Stimulated activated naive B cell treated with anti-CD40 and anti-IgM and Interleukin-4, amounts not matched to agents 10 μg/mL and 1 μg/mL and 100 μg/mL, for 72 hours (primary cell): Measurements from ENCODE around the gene IQCN.

Experiments
- ATAC-seq, 2 donors: fragments of 150-1000 bp; cut with Tn5 transposase; replicated peaks; 2 replicates each; pipeline ENCODE4 v1.10.0; 2021; ENCODE audit warnings: moderate library complexity in 1 of 2
- DNase-seq: peaks from one replicate; pipeline ENCODE4 v3.0.0; 2021
- H3K27ac Mint-ChIP-seq: one replicate; pipeline ENCODE4 v1.8.0; 2022; ENCODE audit warnings: mild to moderate bottlenecking, mixed read lengths
- H3K27me3 Mint-ChIP-seq, 2 donors: one replicate each; pipeline ENCODE4 v1.8.0; 2022; ENCODE audit warnings: mixed read lengths in 2 of 2
- H3K36me3 Mint-ChIP-seq, 2 donors: one replicate each; pipeline ENCODE4 v1.8.0; 2022; ENCODE audit warnings: mixed read lengths in 2 of 2, mild to moderate bottlenecking in 1 of 2
- H3K4me1 Mint-ChIP-seq, 2 donors: one replicate each; pipeline ENCODE4 v1.8.0; 2022; ENCODE audit warnings: mixed read lengths in 2 of 2, mild to moderate bottlenecking in 1 of 2
- H3K4me3 Mint-ChIP-seq, 2 donors: one replicate each; pipeline ENCODE4 v1.8.0; 2022; ENCODE audit warnings: mild to moderate bottlenecking in 2 of 2, mixed read lengths in 2 of 2, moderate library complexity in 1 of 2
- H3K9me3 Mint-ChIP-seq, 2 donors: one replicate each; pipeline ENCODE4 v1.8.0; 2022; ENCODE audit warnings: mixed read lengths in 2 of 2, mild to moderate bottlenecking in 1 of 2

IQCN gene

DNA sequence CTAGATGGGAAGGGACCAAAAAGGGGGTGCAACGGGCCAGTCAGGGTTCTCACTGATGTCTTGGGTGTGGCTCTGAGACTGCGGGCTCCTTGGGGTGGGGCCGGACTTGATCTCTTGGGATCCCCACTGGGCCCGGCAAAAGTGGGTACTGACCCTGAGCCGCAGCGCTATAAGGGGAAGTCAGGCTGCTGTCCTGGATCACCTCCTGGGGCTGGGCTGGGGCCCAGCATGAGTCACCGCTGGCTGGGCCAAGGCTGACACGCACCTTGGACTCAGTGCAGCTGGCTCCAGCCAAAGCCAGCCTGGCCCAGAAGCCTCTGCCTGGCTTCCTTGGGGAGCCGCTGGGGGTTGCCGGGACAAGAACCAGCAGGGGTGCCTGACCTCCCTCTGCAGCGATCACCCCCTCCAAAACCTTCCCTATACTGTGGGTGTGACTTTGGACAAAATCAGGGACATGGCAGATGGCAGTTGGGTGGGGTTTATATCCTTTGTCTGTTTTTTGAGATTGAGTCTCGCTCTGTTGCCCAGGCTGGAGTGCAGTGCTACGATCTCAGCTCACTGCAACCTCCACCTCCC lies 617 bp upstream of the IQCN start:
- DNase-seq, result no peak
- H3K4me3 Mint-ChIP-seq, result peak overlapping the region; percentile 6 to 30

DNA sequence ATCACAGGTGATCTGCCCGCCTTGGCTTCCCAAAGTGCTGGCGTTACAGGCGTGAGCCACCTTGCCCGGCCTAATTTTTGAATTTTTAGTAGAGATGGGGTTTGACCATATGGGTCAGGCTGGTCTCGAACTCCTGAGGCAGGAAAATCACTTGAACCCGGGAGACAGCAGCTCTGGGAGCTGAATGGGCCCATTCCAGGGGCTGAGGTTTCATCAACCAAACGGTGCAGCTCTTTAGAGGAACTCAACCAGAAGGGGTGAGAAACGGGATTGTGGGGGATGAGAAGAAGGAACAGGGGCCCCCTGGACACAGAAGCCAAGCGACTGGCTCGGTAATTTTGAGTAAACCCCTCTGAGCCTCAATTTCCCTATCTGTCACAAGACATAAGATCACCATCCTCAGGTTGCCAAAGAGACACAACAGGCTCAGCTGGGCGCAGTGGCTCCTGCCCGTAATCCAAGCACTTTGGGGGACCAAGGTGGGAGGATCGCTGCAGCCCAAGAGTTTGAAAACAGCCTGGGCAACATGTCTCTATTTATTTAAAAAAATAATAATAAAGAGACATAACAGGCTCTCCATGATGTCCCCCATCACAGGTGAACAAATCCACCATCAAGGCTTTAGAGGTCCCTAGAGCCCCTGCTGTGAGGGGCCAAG lies 562 bp downstream of the IQCN start:
- Mint-ChIP-seq H3K27me3 (no peaks in the 10 kb centered on the region), H3K27ac (peak overlapping the region; percentile 20), H3K9me3 (no peaks in the 10 kb centered on the region), H3K4me1 (peaks cover 23 to 35% of the 10 kb centered on the region in 2 donors), H3K36me3 (peaks cover 16 to 36% of the 10 kb centered on the region in 2 donors), H3K4me3 (no peak overlapping the region)
- ATAC-seq (no peak), DNase-seq (no peak)

More for the DNA sequence above, 617 bp upstream of the IQCN start:
- peaks cover 0 to 4% of the 10 kb centered on the region in 2 donors for H3K27me3 Mint-ChIP-seq
- H3K4me1 Mint-ChIP-seq, result peaks cover 27 to 45% of the 10 kb centered on the region in 2 donors
- H3K27ac Mint-ChIP-seq, result peak overlapping the region; percentile 65
- ATAC-seq, result peak in 1 of 2 donors; percentile 16
- H3K36me3 Mint-ChIP-seq, result peaks cover 25 to 41% of the 10 kb centered on the region in 2 donors
- no peaks in the 10 kb centered on the region for H3K9me3 Mint-ChIP-seq

DNA sequence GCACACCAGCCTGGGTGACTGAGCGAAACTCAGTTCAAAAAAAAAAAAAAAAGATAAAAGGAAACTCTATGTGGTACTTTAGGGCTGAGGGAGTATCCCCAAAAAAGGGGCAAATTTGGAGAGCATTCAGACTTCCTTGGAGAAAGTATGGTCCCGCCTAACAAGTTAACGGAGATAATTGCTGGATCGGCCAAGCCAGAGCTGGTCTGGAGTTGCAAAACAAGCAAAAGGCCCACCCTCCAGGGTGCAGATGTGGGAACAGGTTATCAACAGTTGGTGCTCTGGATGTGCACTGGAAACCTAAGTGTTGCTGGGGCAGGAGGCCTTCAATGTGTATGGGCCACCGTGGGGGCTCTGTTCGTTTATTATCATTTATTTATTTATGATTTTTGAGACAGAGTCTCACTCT lies 2.8 kb downstream of the IQCN start:
- Mint-ChIP-seq H3K4me1 (peaks cover 19 to 20% of the 10 kb centered on the region in 2 donors), H3K36me3 (peaks cover 18 to 32% of the 10 kb centered on the region in 2 donors)

DNA sequence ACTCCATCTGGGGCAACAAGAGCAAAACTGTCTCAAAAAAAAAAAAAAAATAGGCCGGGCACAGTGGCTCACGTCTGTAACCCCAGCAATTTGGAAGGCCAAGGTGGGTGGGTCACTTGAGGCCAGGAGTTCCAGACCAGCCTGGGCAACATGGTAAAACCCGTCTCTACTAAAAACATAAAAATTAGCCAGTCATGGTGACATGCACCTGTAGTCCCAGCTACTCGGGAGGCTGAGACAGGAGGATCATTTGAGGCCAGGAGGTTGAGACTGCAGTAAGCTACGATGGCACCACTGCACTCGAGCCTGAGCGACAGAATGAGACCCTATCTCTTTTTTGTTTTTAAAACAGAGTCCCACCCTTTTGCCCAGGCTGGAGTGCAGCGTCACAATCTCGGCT lies 3.9 kb downstream of the IQCN start:
- Mint-ChIP-seq H3K36me3 (peaks cover 22 to 35% of the 10 kb centered on the region in 2 donors), H3K9me3 (no peaks in the 10 kb centered on the region), H3K4me1 (peaks cover 13 to 19% of the 10 kb centered on the region in 2 donors), H3K27ac (no peak overlapping the region), H3K27me3 (no peaks in the 10 kb centered on the region), H3K4me3 (no peak overlapping the region)
- DNase-seq, result no peak
- no peak for ATAC-seq

More for the DNA sequence above, 2.8 kb downstream of the IQCN start:
- Mint-ChIP-seq H3K27ac (peak overlapping the region; percentile 37), H3K27me3 (no peaks in the 10 kb centered on the region), H3K9me3 (no peaks in the 10 kb centered on the region), H3K4me3 (no peak overlapping the region)
- DNase-seq, result no peak
- no peak for ATAC-seq

DNA sequence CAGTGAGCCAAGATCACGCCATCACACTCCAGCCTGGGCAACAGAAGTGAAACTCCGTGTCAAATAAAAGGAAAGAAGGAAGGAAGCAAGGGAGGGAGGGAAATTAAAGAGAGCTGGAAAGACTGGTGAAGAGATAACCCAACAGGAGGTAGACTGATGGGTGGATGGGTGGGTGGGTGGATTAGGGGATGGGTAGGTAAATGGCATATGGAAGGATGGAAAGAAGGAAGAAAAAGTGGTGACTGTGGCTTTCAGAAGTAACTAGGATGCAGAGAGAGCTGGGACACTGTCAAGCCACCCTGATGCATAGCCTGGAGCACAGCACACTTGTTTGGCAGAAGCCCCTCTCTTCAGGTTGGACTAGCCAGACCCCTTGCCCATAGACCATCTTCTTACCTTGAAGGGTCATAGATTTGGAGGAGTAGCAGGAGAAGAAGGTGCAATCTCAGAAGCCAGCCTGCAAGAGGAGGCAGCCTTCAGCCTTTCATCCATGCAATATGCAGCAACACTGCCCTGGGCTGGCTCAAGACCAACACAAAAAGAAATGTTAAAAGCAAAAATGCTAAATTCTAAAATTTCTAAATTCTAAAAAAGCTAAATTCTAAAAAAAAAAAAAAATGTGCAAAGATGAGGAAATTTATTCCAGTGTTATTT lies 5.1 kb downstream of the IQCN start:
- H3K4me1 Mint-ChIP-seq, result peaks cover 2 to 10% of the 10 kb centered on the region in 2 donors
- no peaks in the 10 kb centered on the region for H3K27me3 Mint-ChIP-seq
- peaks cover 22 to 25% of the 10 kb centered on the region in 2 donors for H3K36me3 Mint-ChIP-seq
- no peak overlapping the region for H3K27ac Mint-ChIP-seq
- DNase-seq (no peak), ATAC-seq (no peak)
- H3K9me3 Mint-ChIP-seq, result no peaks in the 10 kb centered on the region
- H3K4me3 Mint-ChIP-seq, result no peak overlapping the region

DNA sequence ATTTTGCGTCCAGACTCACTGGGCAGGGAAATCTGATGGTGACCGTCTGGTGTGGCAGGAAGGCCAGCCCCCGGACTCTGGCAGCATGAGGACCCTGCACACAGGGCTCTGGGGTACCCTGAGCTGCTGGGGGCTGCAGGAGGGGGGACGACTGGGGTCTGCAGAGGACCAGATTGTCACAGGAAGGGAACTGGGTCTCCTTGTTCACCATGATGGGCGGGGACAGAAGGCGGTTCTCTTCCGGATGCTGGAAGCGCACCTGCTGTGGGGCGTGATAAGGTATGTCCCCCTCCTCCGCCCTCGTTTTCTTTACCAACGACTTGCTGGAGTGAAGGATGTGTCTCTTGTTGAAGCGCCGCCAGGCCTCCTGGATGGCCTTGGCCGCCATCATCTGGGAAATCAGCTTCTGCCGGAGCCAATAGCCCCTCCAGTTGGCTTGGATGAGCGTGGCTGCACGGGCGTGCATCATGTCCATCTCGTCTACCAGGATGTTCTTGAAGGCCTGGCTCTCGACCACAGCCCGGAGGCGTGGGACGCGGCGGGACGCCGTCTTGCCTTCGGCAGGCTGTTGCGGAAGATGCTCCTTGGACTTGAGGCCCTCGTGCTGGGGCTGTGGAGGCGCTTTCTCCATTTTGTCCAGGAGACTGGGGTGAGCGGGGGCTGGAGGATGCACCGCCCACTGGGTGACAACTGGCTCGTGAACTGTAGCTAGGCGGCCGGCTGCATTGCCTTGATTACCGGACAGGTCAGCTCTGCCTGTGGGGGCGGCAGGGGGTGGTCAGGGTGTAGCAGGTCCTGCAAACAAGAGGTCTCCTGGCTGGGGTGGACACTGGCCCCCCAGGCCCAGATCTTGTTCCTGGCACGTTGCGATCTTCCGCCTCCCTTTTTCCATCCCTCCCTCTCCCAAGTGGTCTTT lies 7.2 kb downstream of the IQCN start:
- Mint-ChIP-seq H3K9me3 (no peaks in the 10 kb centered on the region), H3K4me3 (no peak overlapping the region), H3K27me3 (no peaks in the 10 kb centered on the region), H3K36me3 (peaks cover 22 to 24% of the 10 kb centered on the region in 2 donors), H3K4me1 (peaks cover 0 to 10% of the 10 kb centered on the region in 2 donors), H3K27ac (no peak overlapping the region)
- ATAC-seq (no peak), DNase-seq (no peak)

DNA sequence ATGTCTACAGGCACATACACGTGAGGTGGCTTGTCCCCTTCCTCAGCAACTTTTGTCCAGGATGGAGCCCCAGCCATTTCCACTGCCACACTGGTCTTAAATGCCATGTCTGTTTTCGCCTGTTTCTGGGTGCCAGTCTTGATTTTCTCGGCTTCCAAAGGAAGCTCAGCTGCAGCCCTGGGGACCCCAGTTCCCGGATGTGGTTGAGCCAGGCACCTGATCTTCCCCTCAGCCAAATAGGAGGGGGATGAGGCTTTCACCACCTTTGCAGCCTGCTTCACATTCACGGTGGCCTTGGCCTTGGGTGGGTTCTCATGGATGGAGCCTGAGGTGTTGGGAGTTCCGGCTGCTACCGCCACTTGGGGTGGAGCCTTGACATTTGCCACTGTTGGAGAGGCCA lies 8.7 kb downstream of the IQCN start:
- no peak for ATAC-seq

DNA sequence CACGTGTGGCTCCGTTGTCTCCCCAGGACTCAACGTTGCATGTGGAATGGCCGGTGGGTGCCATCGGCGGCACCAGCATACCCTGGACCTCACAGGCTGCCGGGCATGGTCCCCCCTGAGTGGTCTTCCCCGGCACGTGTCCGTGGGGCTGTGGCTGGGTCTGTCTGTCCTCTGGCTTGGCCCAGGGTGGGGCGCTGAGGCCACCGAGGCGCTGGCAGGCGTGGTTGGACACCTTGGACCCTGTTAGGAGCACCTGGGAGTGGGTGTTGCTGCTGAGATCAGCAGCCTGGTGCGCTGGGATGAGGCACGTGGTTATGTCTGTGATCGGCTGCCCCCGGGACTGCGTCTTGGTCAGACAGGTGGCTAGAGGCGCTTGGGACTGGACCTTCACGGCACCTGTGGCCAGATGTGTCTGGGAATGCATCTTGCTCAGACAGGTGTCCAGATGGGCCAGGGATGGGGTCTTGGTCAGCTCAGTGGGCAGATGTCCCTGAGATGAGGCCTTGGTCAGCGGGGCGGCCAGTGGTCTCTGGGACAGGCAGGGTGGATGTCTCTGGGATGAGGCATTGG lies 9.2 kb downstream of the IQCN start:
- Mint-ChIP-seq H3K9me3 (no peaks in the 10 kb centered on the region), H3K36me3 (peaks cover 22 to 24% of the 10 kb centered on the region in 2 donors), H3K4me3 (no peak overlapping the region), H3K4me1 (peaks cover 0 to 20% of the 10 kb centered on the region in 2 donors), H3K27me3 (no peaks in the 10 kb centered on the region), H3K27ac (no peak overlapping the region)
- DNase-seq, result no peak
- ATAC-seq, result no peak

More for the DNA sequence above, 8.7 kb downstream of the IQCN start:
- H3K27ac Mint-ChIP-seq, result no peak overlapping the region
- H3K4me1 Mint-ChIP-seq, result peaks cover 0 to 18% of the 10 kb centered on the region in 2 donors
- no peaks in the 10 kb centered on the region for H3K9me3 Mint-ChIP-seq
- H3K4me3 Mint-ChIP-seq, result no peak overlapping the region
- peaks cover 22 to 24% of the 10 kb centered on the region in 2 donors for H3K36me3 Mint-ChIP-seq
- H3K27me3 Mint-ChIP-seq, result no peaks in the 10 kb centered on the region
- no peak for DNase-seq

DNA sequence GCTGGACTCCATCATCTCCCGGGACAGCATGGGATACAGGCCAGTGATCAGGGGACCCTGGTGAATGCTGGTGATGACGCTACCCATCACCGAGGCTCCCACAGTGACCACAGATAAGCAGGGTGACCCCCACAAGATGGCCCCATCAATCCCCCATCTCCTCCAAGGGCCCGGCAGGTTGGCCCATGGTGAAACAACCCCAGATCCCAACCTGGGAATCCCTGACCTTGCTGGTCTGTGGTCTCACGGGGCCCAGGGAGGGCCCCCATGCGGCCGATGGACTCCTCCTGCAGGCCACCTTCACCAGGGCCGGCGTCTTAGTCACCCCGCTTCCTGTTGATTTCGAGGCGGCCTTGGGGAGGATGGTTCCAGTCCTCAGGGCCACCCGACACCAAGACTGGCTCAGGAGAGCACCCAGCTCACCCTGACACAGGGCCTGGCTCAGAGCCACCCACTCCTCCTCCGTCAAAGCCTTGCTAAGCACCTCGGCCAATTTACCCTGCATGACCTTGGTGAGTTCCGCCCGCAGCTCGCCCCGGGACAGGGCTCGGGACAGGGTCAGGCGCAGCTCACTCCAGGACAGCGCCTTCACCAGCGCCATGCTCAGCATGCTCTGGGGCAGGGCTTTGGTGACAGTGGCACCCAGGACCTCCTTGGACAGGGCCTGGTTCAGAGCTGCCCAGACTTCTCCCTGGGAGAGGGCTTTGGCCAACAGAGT lies 10.0 kb downstream of the IQCN start:
- ATAC-seq (no peak), DNase-seq (no peak)
- Mint-ChIP-seq H3K4me1 (peaks cover 0 to 20% of the 10 kb centered on the region in 2 donors), H3K4me3 (no peak overlapping the region), H3K36me3 (peaks cover 22 to 24% of the 10 kb centered on the region in 2 donors), H3K27ac (no peak overlapping the region), H3K27me3 (no peaks in the 10 kb centered on the region), H3K9me3 (no peaks in the 10 kb centered on the region)

DNA sequence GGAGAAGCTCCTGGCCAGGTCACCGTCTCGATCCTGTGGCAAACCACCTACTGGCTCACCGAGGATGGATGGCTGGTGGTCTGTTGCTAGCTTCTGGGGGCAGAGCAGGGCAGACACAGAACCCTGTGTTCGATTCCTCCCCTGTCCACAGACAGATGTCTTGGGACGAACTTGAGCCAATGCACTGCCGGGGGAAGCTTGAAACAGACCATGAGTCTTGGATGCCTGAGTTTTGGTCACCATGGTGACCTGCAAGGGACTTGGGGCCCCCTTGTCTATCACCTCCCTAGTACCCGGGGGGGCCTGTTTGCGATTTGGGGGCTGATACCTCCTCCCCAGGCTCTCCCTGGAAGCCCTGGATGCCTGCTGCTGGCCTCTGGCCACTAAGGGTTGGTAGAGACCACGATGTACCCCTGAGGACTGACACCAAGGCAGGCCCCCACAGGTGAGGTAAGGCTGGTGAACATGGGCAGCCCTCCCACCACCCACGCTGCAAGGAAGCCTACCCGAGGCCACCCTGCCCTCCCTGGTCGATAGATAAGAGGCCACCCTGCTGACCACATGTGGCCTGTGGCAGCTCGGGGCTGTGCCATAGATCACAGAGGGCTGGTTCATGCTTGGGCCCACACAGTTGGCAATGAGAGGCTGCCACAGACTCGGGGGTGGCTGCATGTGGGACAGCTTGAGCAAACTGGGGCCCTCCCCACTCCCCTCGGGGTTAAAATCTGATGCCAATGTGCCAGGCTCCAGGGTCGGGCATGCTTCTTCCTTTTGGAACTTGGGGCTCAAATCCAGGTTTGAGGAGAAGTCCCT lies 10.7 kb downstream of the IQCN start:
- Mint-ChIP-seq H3K4me3 (no peak overlapping the region), H3K27me3 (no peaks in the 10 kb centered on the region), H3K4me1 (peaks cover 0 to 16% of the 10 kb centered on the region in 2 donors), H3K9me3 (no peaks in the 10 kb centered on the region), H3K36me3 (peaks cover 18 to 19% of the 10 kb centered on the region in 2 donors), H3K27ac (no peak overlapping the region)
- DNase-seq, result no peak
- no peak for ATAC-seq

DNA sequence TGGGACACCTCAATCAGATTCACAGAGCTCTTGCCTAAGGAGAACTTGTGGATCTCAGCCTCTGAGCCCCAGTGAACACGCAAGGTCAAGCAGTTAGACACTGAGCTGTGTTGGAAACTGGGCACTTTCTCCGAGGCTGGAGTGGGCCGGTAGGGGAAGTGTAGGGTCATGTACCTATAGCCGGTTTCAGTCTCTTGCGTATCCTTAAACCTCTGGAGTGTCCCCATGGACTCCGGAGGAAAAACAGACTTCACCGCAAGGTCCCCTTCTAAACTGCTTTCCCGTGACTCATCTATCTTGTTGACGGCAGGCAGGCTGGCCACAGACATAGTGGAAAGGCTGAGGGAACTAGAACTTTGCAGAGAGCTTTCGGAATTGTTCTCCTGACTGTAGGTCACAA lies 11.3 kb downstream of the IQCN start:
- no peak for ATAC-seq
- no peak overlapping the region for H3K4me3 Mint-ChIP-seq
- no peak overlapping the region for H3K27ac Mint-ChIP-seq
- no peaks in the 10 kb centered on the region for H3K27me3 Mint-ChIP-seq
- H3K4me1 Mint-ChIP-seq, result peaks cover 0 to 12% of the 10 kb centered on the region in 2 donors
- H3K9me3 Mint-ChIP-seq, result no peaks in the 10 kb centered on the region
- no peak for DNase-seq
- peaks cover 12 to 16% of the 10 kb centered on the region in 2 donors for H3K36me3 Mint-ChIP-seq

DNA sequence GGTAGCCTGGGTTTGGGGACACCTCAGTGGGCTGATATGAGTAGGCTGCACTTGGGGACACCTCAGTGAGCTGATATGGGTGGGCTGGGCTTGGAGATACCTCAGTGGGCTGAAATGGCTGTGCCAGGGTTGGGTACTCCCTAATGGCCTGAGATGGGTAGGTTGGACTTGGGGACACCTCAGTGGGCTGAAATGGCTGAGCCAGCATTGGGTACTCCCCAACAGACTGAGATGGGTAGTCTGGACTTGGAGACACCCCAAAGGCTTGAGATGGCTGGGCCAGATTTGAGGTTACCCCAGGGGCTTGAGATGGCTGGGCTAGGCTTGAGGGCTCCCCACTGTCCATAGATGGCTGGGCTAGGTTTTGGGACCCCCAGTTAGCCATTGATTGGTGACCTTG lies 12.1 kb downstream of the IQCN start:
- Mint-ChIP-seq H3K27me3 (no peaks in the 10 kb centered on the region), H3K4me1 (peaks cover 0 to 12% of the 10 kb centered on the region in 2 donors), H3K27ac (no peak overlapping the region), H3K9me3 (no peaks in the 10 kb centered on the region), H3K4me3 (no peak overlapping the region), H3K36me3 (peaks cover 11 to 16% of the 10 kb centered on the region in 2 donors)
- DNase-seq (no peak), ATAC-seq (no peak)

DNA sequence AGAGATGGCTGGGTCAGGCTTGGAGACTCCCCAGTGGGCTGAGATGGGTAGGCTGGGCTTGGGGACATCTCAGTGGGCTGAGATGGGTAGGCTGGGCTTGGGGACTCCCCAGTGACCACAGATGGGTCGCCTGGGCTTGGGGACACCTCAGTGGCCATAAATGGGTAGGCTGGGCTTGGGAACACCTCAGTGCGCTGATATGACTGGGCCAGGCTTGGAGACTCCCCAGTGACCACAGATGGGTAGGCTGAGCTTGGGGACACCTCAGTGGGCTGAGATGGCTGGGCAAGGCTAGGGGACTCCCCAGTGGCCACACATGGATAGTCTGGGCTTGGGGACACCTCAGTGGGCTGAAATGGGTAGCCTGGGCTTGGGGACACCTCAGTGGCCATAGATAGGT lies 12.8 kb downstream of the IQCN start:
- no peak for ATAC-seq
- H3K36me3 Mint-ChIP-seq, result peaks cover 8 to 9% of the 10 kb centered on the region in 2 donors
- peaks cover 0 to 12% of the 10 kb centered on the region in 2 donors for H3K4me1 Mint-ChIP-seq
- DNase-seq, result no peak
- no peaks in the 10 kb centered on the region for H3K27me3 Mint-ChIP-seq
- no peaks in the 10 kb centered on the region for H3K9me3 Mint-ChIP-seq
- no peak overlapping the region for H3K27ac Mint-ChIP-seq
- no peak overlapping the region for H3K4me3 Mint-ChIP-seq
